GM21723 (cell line): ENCODE results near the gene HPSE2.
"Not testable (repeated sequence)": the region's sequence is repeated elsewhere in the genome, so short reads cannot be mapped to it uniquely, and the experiment has no call there.

ENCODE experiments used
- ATAC-seq: cut with Tn5 transposase; IDR thresholded peaks from one replicate; pipeline ENCODE4 v1.9.1; 2021; ENCODE audit warnings: mild to moderate bottlenecking, moderate library complexity; ENCODE audit not compliant: unreplicated experiment

HPSE2 gene

DNA sequence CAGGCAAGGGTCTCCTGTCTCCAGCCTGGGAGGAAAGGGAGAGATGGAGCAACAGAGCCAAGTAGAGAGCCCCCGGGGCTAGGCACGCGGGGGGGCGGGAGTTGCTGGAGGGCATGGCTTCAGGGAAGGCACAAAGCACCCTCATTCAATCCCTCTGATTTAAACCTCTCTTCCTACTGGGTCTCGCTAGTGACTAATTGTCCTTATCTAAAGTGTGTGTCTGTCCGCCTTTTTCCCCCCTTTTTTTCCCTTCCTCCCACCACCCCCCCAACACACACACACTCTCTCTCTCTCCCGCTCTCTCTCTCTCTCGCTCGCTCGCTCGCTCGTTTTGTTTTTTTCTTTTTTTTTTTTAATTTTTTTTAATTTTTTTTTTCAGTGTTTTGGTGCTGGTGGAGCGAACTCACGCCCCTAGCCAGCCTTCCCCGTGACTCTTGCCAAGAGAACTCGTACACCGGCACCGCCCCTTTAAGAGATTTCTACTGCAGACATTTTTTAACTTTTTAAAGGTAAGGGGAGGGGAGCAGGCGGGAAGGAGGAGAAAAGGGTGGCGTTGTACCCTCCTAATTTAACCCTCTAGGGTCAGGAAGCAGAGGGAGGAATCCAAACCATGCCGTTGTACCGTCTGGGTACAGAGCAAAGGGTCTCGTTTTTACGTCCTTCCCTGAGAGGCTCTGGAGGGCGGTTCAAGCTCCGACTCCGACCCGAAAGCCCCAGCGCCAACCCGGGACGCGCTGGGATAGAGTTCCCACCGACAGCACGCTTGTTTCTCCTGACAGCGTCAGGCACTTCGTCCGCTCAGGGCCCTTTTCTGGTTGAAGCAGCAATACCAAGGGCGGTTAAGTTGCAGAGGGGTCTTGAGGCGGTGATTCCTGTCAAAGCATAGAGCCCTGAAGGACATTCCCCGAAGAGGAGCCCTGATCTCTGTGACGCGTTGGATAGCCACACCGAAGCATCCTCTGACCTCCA is at the start of gene HPSE2:
HPSE2 (minus strand) TSS at position 195 of the 969 bp plus-strand sequence.
- no peak for ATAC-seq

DNA sequence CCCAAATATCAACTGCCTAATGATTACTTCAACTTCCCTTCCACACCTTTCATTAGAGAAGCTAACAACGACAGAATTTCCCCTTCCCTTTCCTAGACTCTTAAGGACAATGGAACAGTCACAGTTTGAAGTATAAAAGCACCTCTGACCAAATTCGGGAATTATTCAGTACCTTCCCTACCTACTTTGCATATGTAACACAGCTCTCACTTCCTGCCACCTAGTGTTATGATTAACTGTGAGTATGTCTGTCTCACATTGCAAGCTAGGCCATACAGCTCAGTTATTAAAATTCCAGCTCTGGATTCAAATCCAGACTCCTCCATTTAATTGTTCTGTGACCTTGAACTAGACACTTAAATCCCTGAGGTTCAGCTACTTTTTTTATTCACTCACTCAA is 44.8 kb upstream of the HPSE2 start:
- peak; percentile 76 for ATAC-seq

DNA sequence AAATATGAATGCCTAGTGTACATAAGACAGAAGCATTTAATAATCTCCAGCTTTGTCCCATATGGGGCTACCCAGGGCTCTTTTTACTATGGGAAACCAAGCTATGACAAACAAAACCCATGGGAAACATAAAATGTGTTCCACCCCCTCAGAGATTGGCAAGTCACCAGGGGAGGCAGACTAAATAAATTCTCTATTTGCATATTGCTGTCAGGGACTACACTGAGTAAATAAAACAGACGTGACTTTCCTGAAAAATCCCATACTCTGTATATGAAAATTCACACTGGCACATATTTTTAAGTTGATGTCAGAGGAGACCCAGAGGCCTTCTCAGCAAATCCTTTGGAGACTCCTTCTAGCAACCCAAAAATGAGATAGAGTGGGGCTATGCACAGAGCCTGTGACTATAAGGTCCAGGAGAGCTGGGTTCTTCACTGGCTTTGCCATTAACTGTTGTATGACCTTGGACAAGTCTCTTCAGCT is 44.0 kb upstream of the HPSE2 start:
- ATAC-seq: peak; percentile 56

DNA sequence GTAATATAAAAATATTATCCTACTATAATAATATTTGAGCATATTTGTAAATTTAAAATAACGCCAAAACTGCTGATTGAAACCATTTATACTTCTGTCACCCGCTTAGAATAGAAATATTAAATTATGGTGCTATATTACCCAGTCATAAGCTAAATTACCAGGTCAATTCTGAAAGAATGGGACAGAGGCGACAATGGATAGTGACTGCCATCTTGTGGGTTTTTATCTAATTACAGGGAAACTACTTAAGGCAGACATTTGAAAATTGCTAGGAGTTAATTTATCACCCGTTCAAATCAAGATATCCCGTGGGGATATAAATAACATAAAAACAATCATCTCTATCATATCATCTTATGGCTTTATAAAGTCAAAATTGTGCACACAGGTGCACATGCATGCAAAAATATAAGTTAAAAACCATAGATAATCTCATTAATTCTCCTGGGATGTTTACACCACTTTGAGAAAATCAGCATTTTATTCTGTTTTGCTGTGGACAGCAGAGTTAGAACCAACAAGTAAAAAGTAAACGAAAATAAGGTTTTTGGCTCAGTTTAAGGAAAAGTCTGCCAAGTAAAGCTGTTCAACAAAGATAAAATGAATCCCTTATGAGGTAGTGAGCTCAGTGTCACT is 41.3 kb upstream of the HPSE2 start:
- ATAC-seq: no peak

- ATAC-seq: no peak
Observed at GRCh38 chr10:99266383-99266782, 30.7 kb upstream of the HPSE2 start.

- no peak for ATAC-seq
Observed at GRCh38 chr10:99248824-99249223, 13.2 kb upstream of the HPSE2 start.

GRCh38 chr10:99247893-99248292 is 12.2 kb upstream of the HPSE2 start:
- ATAC-seq: not testable (repeated sequence)

- ATAC-seq: no peak
Observed at GRCh38 chr10:99236627-99237309, 1.1 kb upstream of the HPSE2 start.

DNA sequence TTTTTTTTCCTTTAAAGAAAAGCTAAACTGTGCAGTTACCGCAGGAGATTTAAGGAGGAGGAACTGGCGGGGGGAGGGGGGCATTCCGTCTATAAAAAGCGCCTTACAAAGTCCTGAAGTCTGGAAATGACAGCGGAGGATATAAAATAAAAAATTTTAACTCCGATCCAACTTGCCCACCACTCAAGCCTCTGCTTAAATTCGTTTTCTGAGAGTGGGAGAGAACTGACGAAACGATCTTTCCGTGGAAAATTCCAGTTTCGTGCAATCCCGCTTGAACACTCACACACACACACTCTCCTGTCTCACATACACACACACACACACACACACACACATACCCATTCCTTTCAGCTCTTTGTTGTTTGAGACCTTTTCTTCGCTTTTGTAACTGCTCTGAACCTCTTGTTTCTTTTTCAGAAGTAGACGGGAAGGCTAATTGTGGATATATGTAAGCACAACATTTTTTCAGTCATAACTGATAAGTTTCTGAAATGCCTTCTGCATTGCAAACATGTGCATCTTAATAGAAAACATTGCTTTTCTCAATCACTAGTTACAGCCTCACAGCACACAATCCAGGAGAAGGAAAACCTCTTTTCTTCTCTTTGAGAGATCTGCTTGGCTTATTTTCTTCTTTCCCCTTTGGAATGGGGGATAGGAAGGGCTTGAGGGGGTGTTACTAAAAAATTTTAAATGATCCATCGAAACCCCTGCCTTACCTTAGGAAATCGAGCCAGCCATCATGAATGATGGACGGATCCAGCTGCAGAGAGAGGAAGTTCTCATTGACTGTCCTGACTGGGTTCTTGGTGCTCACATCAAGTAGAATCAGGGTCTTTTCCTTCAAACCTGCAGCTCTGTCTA is 628 bp downstream of the HPSE2 start:
- ATAC-seq: no peak

DNA sequence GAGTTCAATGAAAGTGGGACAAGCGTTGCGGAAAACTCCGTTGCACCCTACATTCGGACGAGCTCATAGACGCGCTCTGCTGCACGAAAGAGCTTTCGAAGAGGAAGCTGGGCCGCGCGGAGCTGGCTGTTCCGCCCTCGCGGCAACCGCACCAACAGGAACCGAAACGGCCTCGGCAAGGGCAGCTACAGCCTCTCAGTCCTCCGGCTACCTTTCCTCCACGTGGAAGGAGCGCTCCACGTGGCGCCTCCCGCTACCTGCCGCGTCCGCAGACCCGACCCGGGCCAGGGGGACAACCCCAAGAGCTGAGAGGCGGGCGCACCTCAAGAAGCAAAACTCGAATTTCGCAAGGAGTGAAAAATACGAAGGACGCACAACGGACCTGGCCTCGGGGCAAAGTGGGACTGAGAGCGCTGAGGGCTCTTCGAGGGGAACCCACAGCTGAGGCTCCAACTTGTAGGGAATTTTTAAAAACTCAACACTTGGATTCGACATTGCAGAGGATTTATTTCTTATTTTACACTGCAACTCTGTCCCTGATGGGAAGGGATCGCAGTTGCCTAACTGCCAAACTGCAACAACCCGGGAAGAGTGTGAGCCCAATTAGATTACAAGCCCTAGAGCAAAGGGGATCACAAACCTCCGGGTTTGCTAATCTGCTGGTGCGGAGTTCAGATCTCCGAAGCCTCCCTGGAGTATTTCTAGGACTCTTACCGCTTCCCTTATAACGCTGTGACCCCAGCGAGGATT is 1.4 kb downstream of the HPSE2 start:
- ATAC-seq: peak; percentile 98

GRCh38 chr10:99233689-99234037 is 2.0 kb downstream of the HPSE2 start:
- peak; percentile 5 for ATAC-seq

GRCh38 chr10:99233000-99233688 is 2.5 kb downstream of the HPSE2 start:
- no peak for ATAC-seq

DNA sequence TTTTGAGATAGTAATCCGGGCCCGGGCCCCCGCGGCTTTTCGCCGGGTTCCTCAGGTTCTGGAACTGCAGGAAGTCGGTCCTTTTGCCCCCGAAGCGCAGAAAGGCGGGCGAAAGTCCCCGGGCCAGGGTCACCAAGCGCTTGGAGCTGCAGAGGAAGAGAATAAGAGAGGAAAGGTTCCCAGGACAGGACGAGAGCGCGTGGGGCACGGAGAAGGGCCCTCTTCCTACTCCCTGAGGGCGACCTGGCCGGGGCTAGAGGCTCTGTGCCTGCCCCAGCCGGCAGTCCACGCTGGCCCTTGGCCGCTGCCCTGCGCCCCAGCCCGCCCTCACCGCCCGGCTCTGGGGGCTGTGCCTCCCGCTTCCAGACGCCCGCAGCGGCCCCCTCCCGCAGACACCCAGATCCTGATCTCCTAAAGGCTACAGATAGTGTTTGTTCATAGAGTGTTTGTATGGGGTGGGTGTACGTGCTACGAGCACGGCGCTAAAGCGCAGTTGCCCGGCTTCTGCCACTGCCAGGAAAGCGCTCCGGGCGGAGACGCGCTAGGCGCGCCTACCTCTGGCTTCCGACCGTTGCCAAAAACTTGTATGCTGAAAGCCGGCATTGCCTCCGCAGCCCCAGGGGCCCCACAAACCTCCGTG is 3.2 kb downstream of the HPSE2 start:
- no peak for ATAC-seq

GRCh38 chr10:99224766-99225165 is 10.9 kb downstream of the HPSE2 start:
- ATAC-seq: no peak

DNA sequence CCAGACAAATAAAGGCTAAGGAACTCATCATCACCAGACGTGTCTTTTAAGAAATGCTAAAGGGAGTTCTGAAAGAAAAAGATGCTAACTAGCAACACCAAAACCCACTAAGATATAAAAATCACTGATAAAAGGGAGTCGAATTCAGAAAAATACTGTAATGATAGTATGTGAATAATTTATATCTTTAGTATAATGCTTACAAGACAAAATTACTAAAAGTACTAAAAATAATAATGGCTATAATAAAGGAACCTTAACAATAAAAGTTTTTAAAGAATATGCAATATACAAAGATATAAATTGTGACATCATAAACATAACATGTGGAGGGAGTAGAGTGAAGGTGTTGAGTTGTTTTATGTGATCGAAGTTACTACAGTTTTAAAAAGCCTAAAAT is 28.3 kb downstream of the HPSE2 start:
- ATAC-seq: no peak

DNA sequence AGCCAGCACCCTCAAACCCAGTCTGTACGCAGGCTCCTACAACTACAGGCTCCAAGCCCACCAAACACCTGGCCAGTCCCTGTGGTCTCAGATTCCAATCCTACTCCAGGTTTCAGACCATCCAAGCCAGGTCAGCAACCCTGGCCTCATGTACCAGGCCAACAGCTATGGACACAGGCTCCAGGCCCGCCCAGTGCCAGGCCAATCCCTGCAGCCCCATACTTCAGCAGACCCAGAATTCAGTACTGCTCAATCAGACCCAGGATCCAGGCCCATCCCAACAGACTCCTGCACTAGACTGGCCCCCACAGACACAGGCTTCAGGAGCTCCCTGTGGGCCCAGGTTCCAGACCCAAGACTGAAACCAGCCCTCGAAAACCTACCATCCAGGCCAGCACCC is 32.3 kb downstream of the HPSE2 start:
- no peak for ATAC-seq

- no peak for ATAC-seq
Observed at GRCh38 chr10:99172950-99173349, 62.7 kb downstream of the HPSE2 start.

DNA sequence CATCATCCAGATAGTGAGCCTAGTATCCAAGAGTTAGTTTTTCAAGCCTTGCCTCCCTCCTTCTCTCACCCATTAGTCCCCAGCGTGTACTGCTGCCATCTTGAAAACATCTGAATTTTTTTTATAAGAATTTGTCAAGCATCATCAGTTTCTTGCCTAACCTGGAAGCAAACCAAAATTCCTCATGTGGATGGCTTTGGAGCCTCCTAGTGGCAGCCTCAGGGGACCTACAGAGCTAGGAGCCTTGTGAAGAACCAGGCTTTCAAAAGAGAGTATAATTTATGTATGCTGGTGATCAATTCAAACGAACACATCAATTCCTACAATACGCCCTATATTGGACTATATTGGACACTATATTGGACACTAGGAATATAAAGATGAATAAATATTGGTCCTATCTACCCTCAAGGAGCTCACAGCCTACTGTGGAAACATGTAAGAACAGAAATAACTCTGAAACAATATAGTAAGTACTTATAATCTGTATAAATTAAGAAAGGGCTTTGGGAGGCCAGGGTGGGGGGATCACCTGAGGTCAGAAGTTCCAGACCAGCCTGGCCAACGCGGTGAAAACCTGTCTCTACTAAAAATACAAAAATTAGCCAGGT is 63.4 kb downstream of the HPSE2 start:
- ATAC-seq: no peak
